IMR-90 (cell line): Measurements from ENCODE around the gene NKD1. TPM values are rescaled to one million over a fixed set of nuclear protein-coding genes. Genes with fewer than 3 reads are reported as not detected.

Experiments used
- ATAC-seq: fragments of 200-7000 bp; cut with Tn5 transposase; 2 replicates; pipeline ENCODE4 v1.9.1; 2020; ENCODE audit warnings: low read depth, mild to moderate bottlenecking, moderate library complexity
- BruUV-seq: library from RNA; stranded (reverse); fragments of 400-500 nt; replicated peaks from 2 replicates; lab custom pipeline; 2021; lab: Mats Ljungman, UMichigan
- CTCF ChIA-PET: fragments of 300-600 bp; formaldehyde crosslinking; extraction: SDS; loops from one replicate; lab custom pipeline; 2021; ENCODE audit warnings: antibody characterized with exemption; lab: Yijun Ruan, JAX
- POLR2A ChIA-PET: fragments of 300-600 bp; sonication (Branson Sonifier 250); formaldehyde crosslinking; loops from one replicate; lab custom pipeline; 2022; ENCODE audit warnings: antibody characterized with exemption; ENCODE audit not compliant: unreplicated experiment; lab: Charles Lee
- DNase-seq: peaks from one replicate; pipeline ENCODE4 v3.0.0; 2013
- H2AFZ ChIP-seq: replicated peaks from 2 replicates; pipeline ENCODE3; 2013; ENCODE audit warnings: low read length, mild to moderate bottlenecking; ENCODE audit not compliant: poor library complexity
- H2AK5ac ChIP-seq: 2 replicates; pipeline ENCODE4 v1.6.1; 2013; ENCODE audit warnings: low read depth, low read length, inconsistent platforms
- H2AK9ac ChIP-seq: replicated peaks from 2 replicates; pipeline ENCODE3; 2013; ENCODE audit warnings: mild to moderate bottlenecking, low read depth, low read length, moderate library complexity; ENCODE audit not compliant: poor library complexity
- H2BK120ac ChIP-seq: 2 replicates; pipeline ENCODE4 v1.6.1; 2013; ENCODE audit warnings: low read depth, low read length, inconsistent platforms
- H2BK15ac ChIP-seq: 3 replicates; pipeline ENCODE4 v1.6.1; 2013; ENCODE audit warnings: low read depth, low read length, inconsistent platforms
- H2BK20ac ChIP-seq: 2 replicates; pipeline ENCODE4 v1.6.1; 2013; ENCODE audit warnings: low read depth, mild to moderate bottlenecking, inconsistent platforms, low read length, moderate library complexity
- H2BK5ac ChIP-seq: 2 replicates; pipeline ENCODE4 v1.6.1; 2013; ENCODE audit warnings: mild to moderate bottlenecking, low read depth, low read length, inconsistent platforms; ENCODE audit not compliant: poor library complexity, severe bottlenecking
- H3K14ac ChIP-seq: replicated peaks from 2 replicates; pipeline ENCODE4 v1.6.1; 2013; ENCODE audit warnings: low read depth, low read length, inconsistent platforms
- H3K18ac ChIP-seq: 2 replicates; pipeline ENCODE4 v1.6.1; 2013; ENCODE audit warnings: low read depth, low read length, control low read depth
- H3K23ac ChIP-seq: 2 replicates; pipeline ENCODE4 v1.6.1; 2013; ENCODE audit warnings: low read depth, low read length, inconsistent platforms
- H3K27ac ChIP-seq: 2 replicates; pipeline ENCODE4 v1.5.1; 2013; ENCODE audit warnings: mild to moderate bottlenecking, control low read depth, low read length; ENCODE audit not compliant: insufficient read depth
- H3K27me3 ChIP-seq: 2 replicates; pipeline ENCODE4 v1.6.1; 2013; ENCODE audit warnings: low read length; ENCODE audit not compliant: control insufficient read depth, insufficient read depth
- H3K36me3 ChIP-seq: 2 replicates; pipeline ENCODE4 v1.6.1; 2013; ENCODE audit warnings: low read length, mixed read lengths; ENCODE audit not compliant: control insufficient read depth, insufficient read depth
- H3K4ac ChIP-seq: 2 replicates; pipeline ENCODE4 v1.6.1; 2013; ENCODE audit warnings: low read depth, low read length, inconsistent platforms
- H3K4me1 ChIP-seq: 2 replicates; pipeline ENCODE4 v1.6.1; 2013; ENCODE audit warnings: low read length, mixed read lengths; ENCODE audit not compliant: control insufficient read depth, insufficient read depth
- H3K4me2 ChIP-seq: 2 replicates; pipeline ENCODE4 v1.6.1; 2013; ENCODE audit warnings: low read depth, mild to moderate bottlenecking, control low read depth, low read length, moderate library complexity
- H3K4me3 ChIP-seq: 2 replicates; pipeline ENCODE4 v1.5.1; 2013; ENCODE audit warnings: low read depth, mild to moderate bottlenecking, control low read depth, low read length, moderate library complexity; ENCODE audit not compliant: insufficient read depth
- H3K56ac ChIP-seq: 2 replicates; pipeline ENCODE4 v1.6.1; 2013; ENCODE audit warnings: low read length, inconsistent platforms; ENCODE audit not compliant: insufficient read depth; ENCODE audit errors: extremely low read depth
- H3K79me1 ChIP-seq, 2 experiments: 2 replicates each; pipeline ENCODE4 v1.6.1; 2013; ENCODE audit warnings: low read length in 2 of 2, inconsistent platforms in 1 of 2, low read depth in 1 of 2
- H3K9ac ChIP-seq: 2 replicates; pipeline ENCODE4 v1.6.1; 2013; ENCODE audit warnings: low read depth, low read length, control low read depth
- H3K9me1 ChIP-seq: 2 replicates; pipeline ENCODE4 v1.6.1; 2013; ENCODE audit warnings: low read length, inconsistent platforms; ENCODE audit not compliant: insufficient read depth
- H3K9me3 ChIP-seq: 2 replicates; pipeline ENCODE4 v1.6.1; 2013; ENCODE audit warnings: low read length; ENCODE audit not compliant: control insufficient read depth, insufficient read depth
- H4K20me1 ChIP-seq: 2 replicates; pipeline ENCODE4 v1.6.1; 2013; ENCODE audit warnings: low read length, inconsistent platforms; ENCODE audit not compliant: insufficient read depth
- H4K5ac ChIP-seq: 2 replicates; pipeline ENCODE4 v1.6.1; 2013; ENCODE audit warnings: mild to moderate bottlenecking, low read depth, low read length, control low read depth
- H4K8ac ChIP-seq, 2 experiments: 2 replicates each; pipeline ENCODE4 v1.6.1; 2013; ENCODE audit warnings: low read depth in 2 of 2, low read length in 2 of 2, control low read depth in 1 of 2, inconsistent platforms in 1 of 2
- H4K91ac ChIP-seq: 2 replicates; pipeline ENCODE4 v1.6.1; 2013; ENCODE audit warnings: low read depth, low read length, inconsistent platforms; ENCODE audit not compliant: insufficient read depth
- BHLHE40 ChIP-seq: fragments of 150-350 bp; IDR thresholded peaks from 2 replicates; pipeline ENCODE4 v1.6.1; 2016; ENCODE audit warnings: mild to moderate bottlenecking, low read depth, low read length
- CEBPB ChIP-seq: IDR thresholded peaks from 2 replicates; pipeline ENCODE4 v1.6.1; 2012; ENCODE audit warnings: low read depth, low read length, improper control_type of control experiment
- CHD1 ChIP-seq: IDR thresholded peaks from 2 replicates; pipeline ENCODE4 v1.6.1; 2012; ENCODE audit warnings: low read depth, low read length, improper control_type of control experiment
- CTCF ChIP-seq: conservative IDR thresholded peaks from 2 replicates; pipeline ENCODE4 v1.5.1; 2012; ENCODE audit warnings: mild to moderate bottlenecking, low read depth, low read length, improper control_type of control experiment
- ELK1 ChIP-seq: fragments of 150-350 bp; IDR thresholded peaks from 2 replicates; pipeline ENCODE4 v1.6.1; 2016; ENCODE audit warnings: low read depth, mild to moderate bottlenecking, low read length, moderate library complexity, borderline replicate concordance
- MAFK ChIP-seq: IDR thresholded peaks from 2 replicates; pipeline ENCODE4 v1.6.1; 2012; ENCODE audit warnings: low read depth, low read length, improper control_type of control experiment
- MXI1 ChIP-seq: IDR thresholded peaks from 2 replicates; pipeline ENCODE4 v1.6.1; 2012; ENCODE audit warnings: low read depth, mild to moderate bottlenecking, low read length, moderate library complexity, borderline replicate concordance
- RCOR1 ChIP-seq: IDR thresholded peaks from 2 replicates; pipeline ENCODE4 v1.6.1; 2012; ENCODE audit warnings: mild to moderate bottlenecking, low read length, improper control_type of control experiment; ENCODE audit not compliant: insufficient replicate concordance
- RFX5 ChIP-seq: IDR thresholded peaks from 2 replicates; pipeline ENCODE4 v1.8.0; 2012; ENCODE audit warnings: low read depth, mild to moderate bottlenecking, low read length, moderate library complexity
- SMC3 ChIP-seq: fragments of 150-350 bp; IDR thresholded peaks from 2 replicates; pipeline ENCODE4 v1.6.1; 2016; ENCODE audit warnings: low read depth, mild to moderate bottlenecking, antibody characterized with exemption, low read length, moderate library complexity
- WGBS, 2 experiments: methylation state at CpG; one replicate each; pipeline versions ENCODE4 v1.1.5 to v1.1.7; 2013; ENCODE audit warnings: missing lambda C conversion rate in 2 of 2; ENCODE audit not compliant: insufficient read length in 1 of 2; ENCODE audit errors: extremely low coverage in 2 of 2; 5-methylcytosine and 5-hydroxymethylcytosine counted together
- dilution Hi-C: fragments of 300-500 bp; cut with HindIII; formaldehyde crosslinking; loops from one replicate; pipeline ENCODE4 v1.14.3; 2018; ENCODE audit warnings: low sequenced_read_pairs; ENCODE audit not compliant: unreplicated experiment
- in situ Hi-C: fragments of 300-500 bp; cut with MboI; formaldehyde crosslinking; loops from 3 replicates; pipeline ENCODE4 v1.14.3; 2019; ENCODE audit warnings: low sequenced_read_pairs, inconsistent platforms, mixed read lengths
- intact Hi-C: fragments of 100-400 bp; cut with micrococcal nuclease; formaldehyde crosslinking; loops from 2 replicates; pipeline ENCODE4 v1.10.0; 2022
- polyA plus RNA-seq, 3 experiments: library from polyadenylated mRNA; depleted of rRNA; stranded (reverse); fragments of >200 nt; gene quantifications; 2 replicates each; pipeline ENCODE4 v1.2.3, GENCODE V29; 2012; ENCODE audit warnings: low replicate concordance in 1 of 3
- total RNA-seq: library from RNA; depleted of rRNA; stranded (reverse); fragments of >200 nt; gene quantifications from 2 replicates; pipeline ENCODE4 v1.2.3, GENCODE V29; 2012

The NKD1 gene
- total and polyA plus RNA-seq, 2 of the 4 experiments (the other 2 are of a cell fraction): not detected

- TF ChIP-seq ELK1: no peak
Observed at GRCh38 chr16:50637716-50638602, 89.8 kb downstream of the NKD1 start (continued).

GRCh38 chr16:50638816-50639670 lies 90.8 kb downstream of the NKD1 start:
- Histone ChIP-seq H3K14ac (no peak overlapping the region), H3K4ac (no peak overlapping the region), H4K5ac (no peak overlapping the region), H3K36me3 (no peaks in the 10 kb centered on the region), H3K79me1 (no peaks in the 10 kb centered on the region), H3K56ac (no peak overlapping the region), H3K4me3 (no peak overlapping the region), H3K9me1 (no peaks in the 10 kb centered on the region), H3K27ac (no peak overlapping the region), H2AK9ac (no peak overlapping the region), H2AFZ (no peak overlapping the region), H2BK15ac (no peak overlapping the region), H2BK120ac (no peak overlapping the region), H4K20me1 (no peaks in the 10 kb centered on the region), H3K27me3 (peaks cover 8% of the 10 kb centered on the region; the same call in 1 of the 2 replicates), H4K91ac (no peak overlapping the region), H3K18ac (no peak overlapping the region), H2BK20ac (no peak overlapping the region), H4K8ac (no peak overlapping the region), H2AK5ac (no peak overlapping the region), H3K23ac (no peak overlapping the region), H3K9ac (no peak overlapping the region), H3K4me2 (no peak overlapping the region), H3K9me3 (no peaks in the 10 kb centered on the region), H2BK5ac (no peak overlapping the region), H3K4me1 (no peaks in the 10 kb centered on the region)
- BruUV-seq: no TSS peak
- DNase-seq (no peak), ATAC-seq (no peak)
- POLR2A ChIA-PET: no interaction called here
- CTCF ChIA-PET: no interaction called here
- dilution Hi-C loops: no loop called here
- no CpG with 5 or more reads among the region's 8 CpGs for WGBS, 2 experiments
- intact Hi-C loops: no loop called here
- in situ Hi-C loops: no loop called here
- TF ChIP-seq CEBPB: no peak
- TF ChIP-seq SMC3: no peak
- TF ChIP-seq MAFK: no peak
- TF ChIP-seq CHD1: no peak
- TF ChIP-seq CTCF: no peak
- TF ChIP-seq RCOR1: no peak
- no peak for TF ChIP-seq BHLHE40
- TF ChIP-seq MXI1: no peak
- TF ChIP-seq RFX5: no peak
